HG02970 (cell line): ENCODE results near the gene SLC1A7.

ENCODE experiments used
- ATAC-seq: cut with Tn5 transposase; IDR thresholded peaks from one replicate; pipeline ENCODE4 v1.9.1; 2021; ENCODE audit warnings: mild to moderate bottlenecking, moderate library complexity, moderate number of reproducible peaks; ENCODE audit not compliant: unreplicated experiment, low FRiP score

SLC1A7 gene

DNA sequence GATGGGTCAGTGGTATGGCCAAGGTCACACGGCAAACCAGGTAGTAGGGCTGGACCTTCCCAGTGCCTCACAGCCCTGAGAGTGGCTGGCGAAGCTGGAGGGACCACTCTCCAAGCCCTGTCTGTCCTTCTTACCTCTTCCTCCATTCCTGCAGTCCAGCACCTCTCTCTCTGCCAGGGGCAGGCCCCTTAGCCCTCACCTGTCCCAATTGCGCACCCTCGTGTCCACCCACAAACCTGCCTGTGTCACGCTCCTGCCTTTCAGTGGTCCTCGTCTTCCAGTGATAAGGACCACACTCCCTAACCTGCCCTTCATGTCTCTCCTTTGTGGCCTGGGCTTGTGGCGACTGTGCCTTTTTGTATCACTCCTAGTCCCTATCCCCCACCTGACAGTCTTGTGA is 77.0 kb downstream of the SLC1A7 start:
- ATAC-seq, result no peak

GRCh38 chr1:53063744-53064515 is 78.5 kb downstream of the SLC1A7 start:
- no peak for ATAC-seq

GRCh38 chr1:53062708-53063591 is 79.5 kb downstream of the SLC1A7 start:
- ATAC-seq, result no peak

GRCh38 chr1:53061859-53062707 is 80.4 kb downstream of the SLC1A7 start, which contains the start of gene PODN:
PODN (plus strand) TSS chr1:53062213; CDS start chr1:53069856, 7,643 bp downstream.
- no peak for ATAC-seq

DNA sequence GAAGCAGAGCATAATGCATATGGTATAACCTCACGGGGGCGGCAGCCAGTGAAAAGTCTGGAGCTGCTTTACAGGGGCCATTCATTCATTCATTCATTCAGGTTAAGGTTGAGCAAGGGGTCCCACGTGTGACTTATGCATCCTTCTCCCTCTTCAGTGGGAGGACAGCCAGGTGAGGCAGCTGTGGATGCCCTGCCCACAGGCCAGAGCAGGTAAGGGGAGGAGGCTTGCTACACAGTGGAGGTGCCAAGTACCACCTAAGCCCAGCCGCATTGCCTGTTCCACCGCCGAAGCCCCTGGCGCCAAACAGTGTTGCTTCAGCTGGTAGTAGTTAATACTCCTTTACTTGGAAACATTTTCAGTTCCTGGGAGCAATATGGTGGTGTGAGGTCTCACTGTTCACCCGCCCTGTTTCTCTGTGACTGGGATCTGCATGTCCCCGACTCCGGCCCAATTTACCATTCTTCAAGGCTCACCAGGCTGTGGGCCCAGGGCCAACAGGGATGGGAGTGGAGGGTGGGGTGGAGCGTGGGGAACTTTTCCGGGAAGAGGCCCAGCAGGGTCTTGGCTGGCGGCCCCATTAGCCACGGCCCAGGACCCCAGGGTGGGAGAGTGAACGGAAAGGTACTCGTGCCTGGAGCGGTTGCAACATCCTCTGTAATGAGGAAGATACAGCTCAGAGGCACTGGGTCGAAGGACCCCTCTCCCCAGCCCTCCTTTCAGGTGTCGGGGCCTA is 81.1 kb downstream of the SLC1A7 start:
- no peak for ATAC-seq

DNA sequence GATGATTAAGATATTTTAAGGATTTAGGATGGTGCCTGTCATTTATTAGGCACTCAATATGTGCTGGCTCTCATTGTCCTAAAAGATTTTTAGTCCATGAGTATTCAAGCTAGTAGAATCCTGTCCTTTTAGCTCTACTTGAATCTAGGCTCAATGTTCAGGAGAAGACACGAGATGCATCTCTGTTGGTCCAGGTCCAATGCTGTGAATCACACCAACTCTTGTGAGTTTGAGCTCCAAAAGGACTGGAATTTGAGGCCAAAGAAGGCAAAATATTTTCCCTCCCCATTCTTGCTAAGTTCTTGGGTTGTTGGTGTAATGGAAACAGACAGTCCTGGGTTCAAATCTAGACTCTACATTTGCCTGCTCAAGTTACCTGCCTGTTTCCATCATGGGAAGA is 81.9 kb downstream of the SLC1A7 start:
- ATAC-seq, result no peak

DNA sequence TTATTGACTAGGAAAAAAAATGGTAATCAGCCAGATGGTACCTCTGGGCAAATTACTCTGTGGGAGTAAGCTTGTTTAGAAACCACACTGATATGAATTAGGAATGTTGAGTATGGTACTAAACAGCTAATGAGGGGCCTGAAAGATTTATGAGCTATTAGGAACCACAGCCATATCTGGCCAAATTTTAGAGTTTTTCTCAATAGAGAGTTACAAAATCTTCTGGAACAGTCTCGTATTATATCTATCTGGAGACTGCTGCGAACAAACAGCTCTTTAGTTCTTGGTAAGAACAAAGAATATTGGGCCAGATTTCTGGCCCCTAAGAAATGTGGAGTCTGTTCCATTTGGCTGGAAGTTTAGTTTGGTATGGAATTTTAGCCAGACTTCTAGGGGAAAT is 85.3 kb downstream of the SLC1A7 start:
- ATAC-seq, result no peak

DNA sequence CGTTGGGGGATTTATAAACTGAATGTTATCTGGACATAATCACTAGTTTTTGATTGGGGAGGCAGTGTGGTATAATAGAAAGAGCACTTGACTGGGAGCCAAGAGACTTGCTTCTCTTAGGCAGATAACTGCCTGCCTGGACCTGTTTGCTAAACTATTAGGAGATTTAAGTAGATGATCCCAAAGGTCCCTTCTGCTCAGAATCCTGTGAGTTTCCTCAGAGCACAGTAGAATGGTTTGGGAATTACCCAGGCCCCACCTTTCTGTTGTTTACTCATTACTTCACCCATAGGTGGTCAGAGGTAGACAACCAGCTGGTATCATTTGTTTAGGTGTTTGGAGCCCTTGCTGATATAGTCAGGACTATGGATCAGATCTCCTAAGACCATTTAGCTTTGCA is 90.8 kb downstream of the SLC1A7 start:
- no peak for ATAC-seq

DNA sequence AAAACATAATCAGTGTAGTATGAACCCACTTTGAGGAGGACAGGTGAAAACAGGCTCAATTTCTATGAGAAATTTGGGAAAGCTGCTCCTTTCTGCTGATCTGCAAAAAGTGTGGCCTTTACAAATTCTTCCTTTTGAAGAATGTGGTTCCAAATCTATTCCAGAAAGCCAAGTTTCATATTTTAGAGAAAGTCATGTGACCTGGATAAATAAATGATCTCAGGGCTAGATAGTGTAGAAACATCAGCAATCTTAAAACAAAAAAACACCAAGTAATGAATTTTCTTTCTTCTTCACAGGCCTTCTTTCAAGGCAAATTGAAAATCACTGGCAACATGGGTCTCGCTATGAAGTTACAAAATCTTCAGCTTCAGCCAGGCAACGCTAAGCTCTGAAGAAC is 92.1 kb downstream of the SLC1A7 start:
- no peak for ATAC-seq

GRCh38 chr1:53049574-53049967 is 92.9 kb downstream of the SLC1A7 start:
- ATAC-seq, result no peak

- no peak for ATAC-seq
Observed at GRCh38 chr1:53048960-53049573, 93.4 kb downstream of the SLC1A7 start.

GRCh38 chr1:53047737-53048736 is 94.4 kb downstream of the SLC1A7 start:
- no peak for ATAC-seq

DNA sequence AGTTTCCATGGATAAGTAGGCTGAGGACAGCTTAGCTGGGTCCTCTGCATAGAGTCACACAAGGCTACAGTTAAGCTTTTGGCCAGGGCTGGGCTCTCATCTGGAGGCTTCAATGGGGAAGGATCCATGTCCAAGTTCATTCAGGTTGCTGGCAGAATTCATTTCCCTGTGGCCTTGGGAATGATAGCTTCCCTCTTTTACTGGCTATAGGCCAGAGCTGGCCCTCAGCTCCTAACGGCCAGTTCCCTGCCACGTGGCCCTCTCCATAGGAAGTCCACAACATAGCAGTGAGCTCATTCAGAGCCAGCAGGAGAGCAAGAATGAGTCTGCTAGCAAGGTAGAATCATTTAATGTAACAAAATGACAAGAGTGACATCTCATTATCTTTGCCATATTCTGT is 95.5 kb downstream of the SLC1A7 start:
- ATAC-seq, result no peak

- ATAC-seq, result no peak
Observed at GRCh38 chr1:53044926-53045325, 97.5 kb downstream of the SLC1A7 start.

DNA sequence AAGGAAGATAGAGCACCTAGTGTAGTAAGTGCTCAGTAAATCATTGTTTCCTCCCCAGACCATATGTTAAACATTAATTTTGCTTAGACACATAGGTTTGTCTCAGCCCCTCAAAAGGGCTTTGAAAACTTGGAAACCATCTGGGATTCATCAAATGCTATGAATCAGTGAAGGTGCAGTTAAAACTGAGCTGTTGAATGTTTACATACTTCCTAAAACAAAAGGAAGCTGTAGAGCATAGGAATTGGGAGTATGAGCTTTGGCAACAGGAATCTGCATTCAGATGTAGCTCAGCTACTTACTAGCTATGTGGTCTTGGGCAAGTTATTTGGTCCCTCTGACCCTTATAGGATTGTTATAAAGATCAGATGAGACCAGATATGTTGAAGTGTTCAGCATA is 99.2 kb downstream of the SLC1A7 start:
- ATAC-seq, result no peak

- no peak for ATAC-seq
Observed at GRCh38 chr1:53038566-53038965, 103.9 kb downstream of the SLC1A7 start.
